Pulmonary artery endothelial cell (primary cell): ENCODE data around the gene EHHADH. TPM values are rescaled to one million over a fixed set of nuclear protein-coding genes. Genes with fewer than 3 reads are reported as not detected.

ENCODE experiments used
- DNase-seq: peaks from one replicate; pipeline ENCODE4 v3.0.0-alpha.2; 2011; ENCODE audit warnings: low read depth, low spot score
- total RNA-seq: library from RNA; depleted of rRNA; stranded (reverse); fragments of >200 nt; gene quantifications from 2 replicates; pipeline ENCODE4 v1.2.3, GENCODE V29; 2014

The EHHADH gene
- total RNA-seq, 1 donor from 2014 or later, result 3.2 TPM

DNA sequence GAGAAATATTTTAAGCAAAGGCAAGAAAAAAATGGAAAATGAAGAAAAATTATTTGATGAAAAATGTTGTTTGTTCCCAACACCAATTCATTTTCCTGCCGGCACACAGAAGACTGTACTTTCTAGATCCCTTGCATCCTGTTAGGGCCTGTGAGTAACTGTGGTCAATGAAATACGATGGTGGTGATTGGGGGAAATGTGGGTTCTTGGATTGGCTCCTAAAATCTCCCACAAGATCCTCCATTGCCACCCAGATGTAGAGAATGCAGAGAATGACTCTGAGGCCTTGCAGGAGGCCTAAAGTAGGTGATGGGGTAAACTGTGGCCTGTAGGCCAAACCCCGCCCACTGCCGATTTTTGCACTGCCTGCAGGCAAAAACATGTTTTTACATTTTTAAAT, 54.6 kb downstream of the EHHADH start:
- DNase-seq, result no peak

DNA sequence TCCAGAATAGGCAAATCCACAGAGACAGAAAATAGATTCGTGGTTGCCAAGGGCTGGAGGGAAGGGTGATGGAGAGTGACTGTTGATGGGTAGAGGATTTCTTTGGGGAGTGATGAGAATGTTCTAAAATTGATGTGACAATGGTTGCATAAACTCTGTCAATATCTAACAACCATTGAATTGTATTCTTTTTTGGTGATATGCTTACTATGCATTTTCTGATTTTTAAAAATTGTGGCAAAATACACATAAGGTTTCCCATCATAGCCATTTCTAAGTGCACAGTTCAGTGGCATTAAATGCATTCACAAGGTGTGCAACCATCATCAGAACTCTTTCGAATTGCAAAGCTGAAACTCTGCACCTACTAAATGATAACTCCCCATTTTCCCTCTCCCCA, 56.8 kb downstream of the EHHADH start:
- DNase-seq, result no peak

DNA sequence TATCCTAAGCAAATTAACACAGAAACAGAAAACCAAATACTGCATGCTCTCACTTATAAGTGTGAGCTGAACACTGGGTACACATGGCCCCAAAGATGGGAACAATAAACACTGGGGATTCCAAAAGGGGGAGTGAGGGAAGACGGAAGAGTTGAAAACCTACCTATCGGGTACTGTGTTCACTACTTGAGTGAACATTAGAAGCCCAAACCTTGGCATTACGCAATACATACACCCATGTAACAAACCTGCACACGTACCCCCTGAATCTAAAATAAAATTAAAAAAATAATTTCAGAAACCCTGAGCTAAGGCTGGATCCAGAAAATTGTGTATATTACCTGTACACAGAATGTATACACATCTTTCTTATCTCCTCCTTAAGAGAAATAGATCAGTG, 58.2 kb downstream of the EHHADH start:
- no peak for DNase-seq

DNA sequence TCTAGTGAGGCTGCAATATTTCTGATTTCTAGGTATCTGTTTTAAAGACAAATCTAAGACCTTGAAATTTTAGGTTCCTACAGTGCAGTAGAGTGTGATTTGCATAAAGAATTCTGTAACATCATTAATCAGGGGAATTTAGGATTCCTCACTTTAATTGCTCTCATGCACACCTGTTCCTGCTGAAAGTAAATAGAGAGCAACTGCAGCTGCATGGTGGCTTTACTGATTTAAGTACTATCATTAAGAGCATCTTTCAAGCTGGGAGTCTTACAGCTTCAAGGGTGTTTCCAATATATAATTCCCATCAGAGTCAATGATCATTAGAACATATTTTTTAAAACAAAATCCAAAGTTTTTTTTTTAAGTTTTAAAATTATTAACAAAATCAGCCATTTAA, 65.0 kb downstream of the EHHADH start:
- DNase-seq, result no peak

DNA sequence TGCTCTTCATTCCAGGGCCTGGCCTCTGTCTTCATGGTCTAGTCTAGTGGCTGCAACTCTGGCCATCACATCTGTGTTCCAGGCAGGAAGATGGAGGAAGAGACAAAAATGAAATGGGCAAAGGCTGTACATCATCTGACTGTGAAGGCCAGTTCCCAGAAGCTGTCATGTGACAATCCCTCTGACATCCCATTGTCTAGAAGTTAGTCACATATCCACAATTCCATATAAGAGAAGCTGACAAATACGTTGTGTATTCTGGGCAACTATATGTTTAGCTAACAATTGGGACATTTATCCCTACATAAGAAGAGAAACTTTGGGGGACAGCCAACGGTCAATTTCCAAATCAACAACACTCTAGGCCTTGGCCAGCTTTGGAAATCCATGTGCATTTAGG, 66.5 kb downstream of the EHHADH start:
- no peak for DNase-seq

DNA sequence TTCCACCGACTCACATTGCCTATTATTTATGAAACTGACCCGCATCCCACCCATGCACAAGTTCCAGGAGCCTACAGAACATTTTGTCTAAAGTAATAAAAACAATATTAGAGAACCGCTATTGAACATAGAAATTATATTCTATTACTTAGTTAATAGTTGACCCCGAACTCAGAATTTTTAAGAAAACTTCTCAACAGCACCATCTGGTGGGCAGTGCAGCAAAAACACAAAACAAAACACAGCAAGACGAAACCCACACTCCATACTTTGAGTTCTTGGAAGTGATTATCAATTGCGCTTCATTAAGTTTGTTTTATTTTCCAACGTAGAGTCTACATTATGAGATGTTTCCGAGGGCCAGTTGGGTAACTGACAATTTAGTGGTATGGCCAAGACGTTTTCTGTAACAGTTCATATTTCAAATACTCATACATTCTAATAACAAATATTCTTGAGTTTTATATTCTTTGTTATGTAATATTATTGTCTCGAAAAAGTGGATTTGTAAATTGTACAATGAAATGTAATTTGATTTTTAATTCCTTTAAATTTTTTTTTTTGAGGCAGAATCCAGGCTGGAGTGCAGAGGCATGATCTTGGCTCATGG, 77.0 kb downstream of the EHHADH start:
- DNase-seq, result no peak

DNA sequence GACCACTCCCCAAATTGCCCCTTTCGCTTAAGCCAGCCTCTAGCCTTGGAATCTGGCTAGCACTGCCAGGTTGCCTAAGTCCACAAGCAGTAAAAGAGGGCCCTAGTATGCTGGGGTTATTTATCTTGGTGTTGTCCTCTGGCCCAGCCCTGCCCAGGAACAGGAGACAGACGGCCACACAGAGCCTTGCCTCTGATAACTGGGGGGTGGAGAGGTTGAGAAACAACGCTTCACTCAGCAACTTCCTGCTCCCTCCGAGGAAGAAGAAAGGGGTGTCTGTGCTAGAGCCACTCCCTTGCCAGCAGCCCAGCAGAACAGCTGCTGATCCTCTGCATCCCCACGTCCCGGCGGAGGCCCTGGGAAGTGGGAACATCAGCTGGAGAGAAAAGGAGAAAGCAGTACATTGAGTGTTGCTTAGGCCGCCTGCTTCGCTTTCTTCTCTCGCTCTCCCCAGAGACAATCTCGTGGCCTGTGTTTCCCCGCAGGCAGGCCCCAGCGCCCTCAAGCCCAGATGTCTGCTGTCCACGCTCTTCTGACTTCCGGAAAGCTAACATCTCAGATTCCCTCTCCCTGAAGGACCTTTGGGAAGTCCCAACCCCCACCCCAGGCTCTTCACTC, 78.4 kb downstream of the EHHADH start:
- DNase-seq, result no peak

DNA sequence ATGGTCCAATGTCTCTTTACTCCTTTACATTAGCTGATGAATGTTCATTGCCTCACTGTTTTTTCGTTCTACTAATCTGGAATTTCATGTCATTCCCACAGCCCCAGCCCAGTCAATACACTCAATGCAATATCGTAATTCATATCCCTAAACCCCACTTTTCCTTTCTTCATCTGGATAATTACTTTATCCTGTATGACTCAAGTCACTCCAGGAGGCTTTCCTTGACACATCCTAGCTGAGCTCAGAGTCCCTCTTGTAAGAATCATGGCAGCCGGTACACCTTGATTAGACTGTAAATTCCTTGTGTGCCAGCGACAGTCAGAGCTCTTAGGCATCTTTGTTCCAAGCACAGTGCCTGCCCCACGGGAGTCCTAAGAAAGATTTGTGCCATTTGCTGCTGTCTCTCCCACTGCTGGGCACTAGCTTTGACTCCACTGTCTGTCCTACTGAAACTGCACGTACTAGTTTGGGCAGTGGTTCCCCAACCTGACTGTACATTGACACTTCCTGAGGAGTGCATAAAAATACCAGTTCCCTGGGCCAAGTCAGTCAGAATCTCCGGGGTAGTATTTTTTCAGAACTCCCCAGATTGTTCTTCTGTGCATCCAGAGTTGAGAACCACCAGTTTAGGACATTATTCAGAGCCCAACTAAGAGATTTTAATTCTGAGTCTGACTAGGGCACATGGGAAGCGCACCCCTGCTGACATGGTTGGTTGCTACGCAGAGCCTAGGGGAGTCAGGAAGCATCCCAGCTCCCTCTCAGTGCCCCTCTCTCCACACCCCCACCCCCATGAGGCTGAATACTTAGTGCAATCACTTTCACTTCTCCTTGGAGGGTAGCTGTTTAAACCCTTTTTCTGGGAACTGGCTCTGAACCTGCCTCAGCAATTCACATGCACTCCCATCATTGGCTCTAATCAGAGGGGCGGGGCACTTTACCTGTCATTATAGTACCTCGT, 81.5 kb downstream of the EHHADH start:
- DNase-seq, result no peak

DNA sequence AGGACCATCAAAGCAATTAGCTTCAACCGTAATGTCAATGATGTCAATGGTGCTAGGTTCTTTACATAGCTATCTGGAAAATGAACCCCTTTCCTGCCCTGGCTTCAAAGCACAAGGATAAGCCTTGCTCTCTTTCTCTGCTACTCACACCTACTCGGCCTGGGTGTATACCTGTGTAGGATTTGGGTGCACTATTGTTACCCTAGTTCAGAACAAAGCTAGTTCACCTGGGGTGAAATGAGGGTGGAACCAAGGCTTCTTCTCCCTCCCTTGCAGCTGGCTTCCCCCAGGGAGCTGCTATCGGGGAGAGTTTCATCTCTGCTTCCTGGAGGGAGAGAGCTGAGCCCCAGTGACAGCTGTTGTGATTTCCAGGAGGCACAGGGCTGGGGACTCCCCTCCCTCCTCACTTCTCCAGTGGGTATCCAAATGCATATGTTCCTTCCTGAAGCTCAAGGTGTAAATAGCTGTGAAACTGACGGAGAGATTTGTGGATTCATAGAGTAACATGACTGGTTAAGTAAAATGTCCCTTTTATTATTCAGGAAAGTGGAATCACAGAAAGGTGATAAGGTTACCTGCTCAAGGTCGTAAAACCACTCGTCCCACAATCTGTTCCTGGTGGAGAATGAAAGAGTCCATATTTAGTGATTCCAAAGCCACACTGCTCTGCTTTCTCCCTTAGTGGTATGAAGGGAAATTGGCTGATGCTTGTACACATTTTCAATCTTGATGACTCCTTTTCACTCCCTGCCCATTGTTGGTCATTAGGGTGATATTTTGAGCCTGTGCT, 89.2 kb downstream of the EHHADH start:
- DNase-seq, result no peak

DNA sequence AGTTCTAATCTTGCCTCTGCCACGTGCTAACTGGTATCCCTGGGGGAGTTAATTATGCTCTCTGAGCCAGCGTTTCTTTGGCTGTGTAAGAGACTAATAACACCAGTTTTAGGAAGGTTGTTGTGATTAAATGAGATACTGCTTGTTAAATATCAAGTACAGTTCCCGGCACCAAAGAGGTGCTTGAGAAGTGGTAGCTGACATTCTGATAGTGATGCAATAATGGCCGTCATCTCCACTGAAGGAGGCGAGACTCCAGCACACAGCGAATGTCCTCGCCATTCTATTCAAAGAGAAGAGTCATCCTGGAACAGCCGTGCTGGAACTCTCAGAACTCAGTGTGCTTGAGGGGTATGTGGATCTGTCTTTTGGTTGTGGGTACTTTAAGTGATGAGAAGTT, 91.2 kb downstream of the EHHADH start:
- DNase-seq, result no peak

DNA sequence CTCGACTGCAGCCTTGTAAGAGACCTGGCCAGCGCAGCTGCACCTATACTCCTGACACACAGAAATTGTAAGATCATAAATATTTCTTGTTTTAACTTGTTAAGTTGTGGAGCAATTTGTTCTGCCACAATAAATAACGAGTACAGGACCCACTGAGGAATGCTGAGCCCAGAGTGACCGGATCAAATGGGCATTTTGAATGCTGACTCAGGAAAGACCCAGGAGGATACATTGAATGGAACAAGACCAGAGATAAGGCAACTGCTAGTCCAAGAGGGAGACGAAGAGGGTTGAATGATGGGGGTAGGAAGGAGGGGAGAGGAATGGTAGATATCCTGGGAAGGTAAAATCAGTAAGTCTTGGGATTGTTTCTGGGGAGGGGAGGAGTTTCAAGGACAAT, 92.1 kb downstream of the EHHADH start:
- no peak for DNase-seq

DNA sequence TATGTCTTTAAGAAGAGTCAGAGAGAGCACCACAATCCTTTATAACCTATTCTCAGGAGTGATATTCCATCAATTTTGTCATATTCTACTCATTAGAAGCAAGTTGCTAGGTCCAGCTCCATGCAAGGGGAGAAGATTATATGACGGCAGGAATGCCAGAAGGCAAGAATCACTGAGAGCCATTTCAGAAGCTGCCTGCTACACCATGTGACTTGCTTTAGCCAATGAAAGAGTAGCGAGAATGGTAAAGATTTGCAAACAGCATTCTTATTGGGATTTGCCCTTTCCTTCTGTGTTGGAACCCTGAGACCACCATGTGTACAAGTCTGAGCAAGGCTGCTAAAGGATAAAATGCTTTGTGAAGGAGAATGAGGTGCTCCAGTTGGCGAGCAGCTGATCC, 96.5 kb downstream of the EHHADH start:
- no peak for DNase-seq

DNA sequence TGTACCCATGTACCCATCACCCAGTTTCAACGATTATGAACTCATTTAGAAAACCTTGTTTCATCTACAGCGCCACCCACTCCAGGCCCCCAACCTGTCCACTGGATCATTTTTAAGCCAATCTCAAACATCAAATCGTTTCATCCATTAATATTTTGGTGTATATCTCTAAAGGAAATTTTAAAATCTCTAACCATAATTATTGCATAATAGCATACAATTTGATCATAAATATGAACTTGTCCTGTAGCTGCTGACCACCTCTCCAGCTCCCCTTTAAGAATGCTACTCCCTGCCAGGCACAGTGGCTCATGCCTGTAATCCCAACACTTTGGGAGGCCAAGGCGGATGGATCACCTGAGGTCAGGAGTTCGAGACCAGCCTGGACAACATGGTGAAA, 98.2 kb downstream of the EHHADH start:
- no peak for DNase-seq

DNA sequence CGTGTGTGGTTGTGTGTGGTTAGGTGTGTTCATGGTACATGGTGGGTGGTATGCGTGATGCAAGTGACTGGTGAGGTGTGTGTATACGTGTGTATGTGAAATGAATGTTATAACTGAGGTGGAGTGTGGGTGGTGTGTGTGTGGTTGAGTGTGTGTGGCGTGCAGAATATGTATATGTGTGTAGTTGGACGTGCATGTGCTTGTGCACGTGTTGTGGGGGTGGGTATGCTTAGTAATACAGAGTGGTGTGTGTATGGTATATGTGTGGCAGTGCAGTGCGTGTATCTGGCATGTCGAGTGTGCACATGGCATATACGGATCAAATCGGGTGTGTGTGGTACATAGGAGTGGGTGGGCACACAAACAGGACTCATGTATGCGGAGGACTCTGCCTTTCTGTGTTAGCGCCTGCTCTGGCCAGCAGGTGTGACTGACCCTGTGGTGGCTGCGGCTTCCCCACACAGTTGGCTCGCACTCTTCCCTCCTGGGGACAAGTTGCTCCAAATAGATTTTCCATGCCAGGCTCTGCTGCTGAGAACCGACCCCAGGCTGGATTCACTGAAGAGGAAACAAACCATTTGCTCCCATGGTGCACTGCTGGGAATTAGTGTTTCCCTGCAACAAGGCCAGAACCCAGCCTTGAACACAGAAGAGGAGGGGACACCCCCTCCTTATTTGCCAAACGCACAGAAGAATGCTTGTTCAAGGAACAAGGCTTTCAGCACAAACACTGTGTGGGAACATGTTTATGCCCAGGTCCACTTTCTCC, 99.8 kb downstream of the EHHADH start:
- DNase-seq, result no peak

DNA sequence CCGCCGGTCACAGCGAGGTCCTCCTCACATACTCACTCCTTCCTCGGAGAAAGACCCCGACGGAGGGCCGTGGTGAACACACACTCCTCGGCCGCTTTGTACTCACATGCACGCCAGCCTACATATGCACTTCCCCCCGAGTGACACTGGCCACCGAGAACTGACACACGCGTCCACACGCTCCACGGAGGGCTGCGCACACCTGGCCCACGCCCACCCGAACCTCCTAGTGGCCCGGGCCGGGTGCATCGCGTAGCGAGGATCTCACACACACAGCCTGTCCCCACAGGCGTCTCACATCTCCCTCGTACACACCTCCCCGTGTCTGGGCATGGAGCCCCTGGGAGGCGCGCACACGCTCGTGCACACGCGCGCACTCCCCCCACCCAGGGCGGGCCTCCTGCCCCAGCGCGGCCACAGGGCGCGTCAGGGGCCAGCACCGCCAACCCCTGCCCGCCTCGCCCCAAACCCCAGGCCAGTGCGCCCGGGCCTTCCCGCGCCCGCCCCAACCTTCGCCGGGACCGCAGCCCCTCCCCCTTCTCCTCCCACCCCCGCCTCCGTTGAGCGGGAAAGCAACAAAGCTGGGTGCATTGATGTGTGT, 100.6 kb downstream of the EHHADH start:
- no peak for DNase-seq

DNA sequence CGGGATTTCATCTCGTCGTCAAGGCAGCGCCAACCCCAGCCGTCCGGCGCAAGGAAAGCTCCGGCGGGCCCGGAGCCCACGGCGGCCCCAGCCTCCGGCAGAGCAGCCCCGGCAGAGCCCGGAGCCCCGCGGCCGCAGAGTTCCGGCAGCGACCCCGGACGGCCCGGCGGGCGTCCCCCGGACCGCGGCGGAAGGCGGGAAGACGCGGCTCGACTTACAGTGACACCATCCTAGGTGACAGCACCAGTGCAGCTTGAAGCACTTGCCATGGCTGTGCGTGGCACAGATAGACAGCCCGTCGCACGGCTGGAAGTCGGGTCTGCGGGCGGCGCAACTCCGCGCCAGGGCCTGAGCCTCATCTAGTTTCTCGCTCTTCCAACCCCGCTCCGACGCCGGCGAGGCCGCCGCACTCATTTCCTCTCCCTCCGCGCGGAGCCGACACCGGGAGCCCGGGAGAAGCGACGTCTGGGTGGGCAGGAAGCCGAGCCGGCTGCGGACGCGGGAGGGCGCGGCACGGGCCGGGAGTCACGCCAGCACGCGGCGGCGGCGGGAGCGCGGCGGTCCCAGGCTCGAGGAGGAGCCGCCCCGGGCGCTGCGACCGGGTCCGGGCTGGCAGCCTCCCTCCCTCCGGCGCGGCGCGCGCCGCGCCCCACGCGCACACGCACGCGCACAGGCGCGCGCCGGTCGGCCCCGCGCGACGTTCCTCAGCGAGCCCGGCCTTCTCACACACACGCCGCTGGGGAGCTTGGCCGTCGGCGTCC, 101.3 kb downstream of the EHHADH start, which contains the start of gene C3orf70:
C3orf70 (minus strand) TSS at position 651 of the 761 bp plus-strand sequence; CDS start at position 414, 237 bp downstream.
- no peak for DNase-seq

DNA sequence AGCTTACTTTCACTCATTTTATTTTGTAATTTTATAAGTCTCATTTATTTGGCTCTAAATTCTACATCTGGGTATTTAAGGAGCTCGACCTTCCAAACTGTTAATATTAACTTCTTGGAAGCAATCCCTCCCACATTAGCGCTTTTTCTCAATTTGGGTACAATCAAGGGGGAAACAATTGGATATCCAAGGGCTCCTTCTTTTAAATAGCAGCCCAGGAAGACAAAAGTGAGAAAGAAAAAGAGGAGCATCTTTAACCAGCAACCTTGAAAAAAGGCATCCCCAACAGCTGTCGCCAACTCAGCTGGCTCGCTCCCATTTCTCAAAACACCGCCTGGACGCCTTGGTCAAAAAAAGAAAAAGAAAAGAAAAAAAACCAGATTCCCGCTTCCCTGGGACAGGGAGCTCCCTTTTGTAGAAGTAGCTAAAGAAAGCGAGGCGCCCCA, 101.9 kb downstream of the EHHADH start:
- DNase-seq, result no peak

DNA sequence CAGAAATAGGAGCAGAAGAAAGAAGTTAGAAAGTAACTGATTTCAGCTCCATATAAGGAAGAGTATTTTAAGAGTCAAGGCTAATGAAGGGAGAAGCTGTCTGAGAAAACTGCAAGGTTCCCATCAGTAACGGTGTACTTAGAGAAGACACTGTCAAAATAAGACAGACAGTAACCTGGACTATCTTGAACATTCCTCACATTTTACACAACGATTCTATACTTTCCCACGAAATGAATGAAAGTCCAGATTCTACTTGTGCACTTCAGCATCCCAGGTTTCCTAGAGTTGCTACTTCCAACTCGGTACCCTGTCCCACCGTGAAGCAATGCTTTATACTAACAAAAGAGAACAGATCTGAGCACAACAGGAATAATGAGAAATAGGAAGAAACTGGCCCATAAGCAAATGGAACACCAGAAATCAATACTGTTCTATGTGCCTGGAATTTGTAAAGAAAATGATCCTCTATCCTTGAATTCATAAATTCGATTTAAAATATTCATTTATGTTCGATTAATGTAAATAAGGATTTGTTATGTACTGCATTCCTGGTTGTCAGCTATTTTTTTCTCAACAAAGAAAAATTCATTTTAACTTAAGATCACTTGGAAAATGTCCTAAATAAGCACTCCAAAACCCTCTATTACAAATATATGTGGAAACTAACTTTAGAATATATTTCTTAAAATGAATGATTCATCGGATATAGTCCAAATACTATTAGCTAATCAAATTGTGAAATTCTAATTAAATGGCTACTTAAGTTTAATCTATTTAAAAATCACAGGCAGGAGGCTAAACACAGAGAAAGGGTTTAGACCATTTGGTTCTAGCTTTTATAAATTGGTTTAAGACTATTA, 102.5 kb downstream of the EHHADH start:
- no peak for DNase-seq

DNA sequence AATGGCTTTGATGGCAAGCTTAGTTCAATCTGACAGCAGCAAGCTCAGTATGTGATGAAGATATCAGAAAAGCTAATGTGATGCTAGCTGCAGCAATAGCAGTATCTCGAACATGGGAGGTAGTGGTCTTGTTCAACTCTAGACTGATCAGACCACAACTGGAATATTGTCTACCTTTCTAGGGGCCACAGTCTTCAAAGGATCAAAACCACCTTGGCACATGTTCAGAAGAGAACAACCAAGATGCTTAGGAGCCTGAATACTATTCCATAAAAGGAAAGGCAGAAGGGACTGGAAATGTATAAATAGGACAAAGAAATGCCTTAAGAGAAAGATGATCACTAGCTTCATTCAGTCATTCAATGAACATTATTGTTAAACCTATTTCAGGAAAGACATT, 103.3 kb downstream of the EHHADH start:
- DNase-seq, result no peak
